ENCODE results near the gene IL16. TPM values are rescaled to one million over a fixed set of nuclear protein-coding genes. Genes with fewer than 3 reads are reported as not detected.

Gene IL16
- total RNA-seq, 1 donor from 2014 or later, result not detected

DNA sequence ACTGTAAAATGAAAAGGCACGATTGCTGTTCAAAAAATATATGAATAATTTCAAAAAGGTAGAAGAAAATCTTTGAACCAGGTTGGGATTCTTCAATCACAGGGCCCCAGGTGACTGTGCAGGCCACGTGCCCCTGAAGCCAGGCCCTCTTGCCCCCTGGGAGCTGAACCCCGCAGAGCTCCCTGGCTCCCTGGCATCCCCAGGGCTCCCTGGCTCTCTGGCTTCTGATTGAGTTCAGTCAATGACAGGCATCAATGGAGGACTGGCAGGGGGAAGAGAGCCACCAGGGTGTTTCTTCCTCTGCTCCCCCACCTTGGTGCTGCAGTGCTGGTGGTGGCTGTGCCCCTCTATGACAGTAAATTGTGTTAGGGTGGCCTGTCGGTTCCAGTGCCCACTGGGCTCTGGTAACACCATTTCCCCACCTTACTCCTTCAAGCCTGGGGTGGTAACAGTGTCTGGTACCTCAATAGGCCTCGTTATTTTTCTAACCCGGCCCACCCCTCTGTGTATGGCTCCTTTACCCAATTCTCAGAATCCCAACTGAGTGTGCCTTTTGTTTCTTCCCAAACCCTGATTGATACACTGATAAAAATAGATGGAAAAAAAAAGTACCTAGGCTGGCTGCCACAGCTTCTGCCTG, 64.6 kb downstream of the IL16 start:
- H3K4me3 ChIP-seq (ENCODE audit: low read depth, low read length), result no peak overlapping the region
- H3K36me3 ChIP-seq (ENCODE audit: control insufficient read depth, insufficient read depth, low read length), result no peaks in the 10 kb centered on the region
- TF ChIP-seq, protein P1, sequence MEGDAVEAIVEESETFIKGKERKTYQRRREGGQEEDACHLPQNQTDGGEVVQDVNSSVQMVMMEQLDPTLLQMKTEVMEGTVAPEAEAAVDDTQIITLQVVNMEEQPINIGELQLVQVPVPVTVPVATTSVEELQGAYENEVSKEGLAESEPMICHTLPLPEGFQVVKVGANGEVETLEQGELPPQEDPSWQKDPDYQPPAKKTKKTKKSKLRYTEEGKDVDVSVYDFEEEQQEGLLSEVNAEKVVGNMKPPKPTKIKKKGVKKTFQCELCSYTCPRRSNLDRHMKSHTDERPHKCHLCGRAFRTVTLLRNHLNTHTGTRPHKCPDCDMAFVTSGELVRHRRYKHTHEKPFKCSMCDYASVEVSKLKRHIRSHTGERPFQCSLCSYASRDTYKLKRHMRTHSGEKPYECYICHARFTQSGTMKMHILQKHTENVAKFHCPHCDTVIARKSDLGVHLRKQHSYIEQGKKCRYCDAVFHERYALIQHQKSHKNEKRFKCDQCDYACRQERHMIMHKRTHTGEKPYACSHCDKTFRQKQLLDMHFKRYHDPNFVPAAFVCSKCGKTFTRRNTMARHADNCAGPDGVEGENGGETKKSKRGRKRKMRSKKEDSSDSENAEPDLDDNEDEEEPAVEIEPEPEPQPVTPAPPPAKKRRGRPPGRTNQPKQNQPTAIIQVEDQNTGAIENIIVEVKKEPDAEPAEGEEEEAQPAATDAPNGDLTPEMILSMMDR (IDR thresholded peaks at IDR 0.05; ENCODE audit: insufficient read depth, low read length, poor library complexity, severe bottlenecking), result no peak
- peaks cover 5% of the 10 kb centered on the region for H3K27me3 ChIP-seq (ENCODE audit: control insufficient read depth, insufficient read depth, low read length)
- no peak for DNase-seq (ENCODE audit: low read depth)

- TF ChIP-seq, protein P1 (IDR thresholded peaks at IDR 0.05; ENCODE audit: insufficient read depth, low read length, poor library complexity, severe bottlenecking), result no peak
- Histone ChIP-seq H3K36me3 (ENCODE audit: control insufficient read depth, insufficient read depth, low read length) (no peaks in the 10 kb centered on the region), H3K27me3 (ENCODE audit: control insufficient read depth, insufficient read depth, low read length) (peaks cover 6% of the 10 kb centered on the region), H3K4me3 (ENCODE audit: low read depth, low read length) (no peak overlapping the region)
- no peak for DNase-seq (ENCODE audit: low read depth)
These were observed 66.8 kb downstream of the IL16 start for GRCh38 chr15:81263477-81263876.

- no peaks in the 10 kb centered on the region for H3K36me3 ChIP-seq (ENCODE audit: control insufficient read depth, insufficient read depth, low read length)
- TF ChIP-seq, protein P1 (IDR thresholded peaks at IDR 0.05; ENCODE audit: insufficient read depth, low read length, poor library complexity, severe bottlenecking), result no peak
- DNase-seq (ENCODE audit: low read depth), result no peak
- H3K4me3 ChIP-seq (ENCODE audit: low read depth, low read length), result no peak overlapping the region
- H3K27me3 ChIP-seq (ENCODE audit: control insufficient read depth, insufficient read depth, low read length), result peaks cover 9% of the 10 kb centered on the region
These were observed 67.6 kb downstream of the IL16 start for GRCh38 chr15:81264072-81264857.

DNA sequence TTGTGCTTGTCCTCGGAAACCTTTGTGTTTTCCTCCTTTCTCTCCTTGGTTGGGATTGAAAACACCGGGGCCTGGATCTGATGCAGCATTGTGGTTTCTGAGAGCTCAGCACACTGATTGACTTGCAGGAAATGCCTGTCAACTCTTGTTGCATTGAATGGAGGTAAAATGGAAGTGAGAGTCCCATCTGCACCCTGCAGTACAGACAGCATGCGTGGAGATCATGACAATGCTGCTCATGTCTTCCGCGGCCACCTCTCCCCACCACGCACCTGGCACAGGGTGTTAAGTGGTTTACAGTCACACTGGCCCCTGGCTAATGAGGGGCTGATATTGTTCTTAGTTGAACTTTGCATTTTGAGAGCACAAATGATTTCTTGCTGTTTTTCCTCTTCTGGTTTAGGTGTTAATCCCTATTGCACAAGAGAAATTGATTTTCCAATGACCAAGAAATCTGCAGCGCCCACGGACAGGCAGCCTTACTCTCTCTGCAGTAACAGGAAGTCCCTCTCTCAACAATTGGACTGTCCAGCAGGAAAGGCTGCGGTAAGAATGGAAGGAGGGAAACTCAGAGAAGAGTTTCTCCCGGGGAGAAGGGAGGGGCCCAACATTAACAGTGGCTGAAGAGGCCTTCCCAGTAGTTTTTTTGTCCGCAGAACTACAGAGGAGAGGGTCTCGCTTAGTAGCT, 68.7 kb downstream of the IL16 start:
- no peak for DNase-seq (ENCODE audit: low read depth)
- TF ChIP-seq, protein P1 (IDR thresholded peaks at IDR 0.05; ENCODE audit: insufficient read depth, low read length, poor library complexity, severe bottlenecking), result no peak
- H3K36me3 ChIP-seq (ENCODE audit: control insufficient read depth, insufficient read depth, low read length), result no peaks in the 10 kb centered on the region
- peaks cover 9% of the 10 kb centered on the region for H3K27me3 ChIP-seq (ENCODE audit: control insufficient read depth, insufficient read depth, low read length)
- no peak overlapping the region for H3K4me3 ChIP-seq (ENCODE audit: low read depth, low read length)

- Histone ChIP-seq H3K27me3 (ENCODE audit: control insufficient read depth, insufficient read depth, low read length) (peaks cover 9% of the 10 kb centered on the region), H3K36me3 (ENCODE audit: control insufficient read depth, insufficient read depth, low read length) (no peaks in the 10 kb centered on the region), H3K4me3 (ENCODE audit: low read depth, low read length) (no peak overlapping the region)
- DNase-seq (ENCODE audit: low read depth), result no peak
- TF ChIP-seq, protein P1 (IDR thresholded peaks at IDR 0.05; ENCODE audit: insufficient read depth, low read length, poor library complexity, severe bottlenecking), result peak; percentile 96
These were observed 69.5 kb downstream of the IL16 start for GRCh38 chr15:81265944-81266775.

All from kidney epithelial cell (primary cell).